GM19238 (cell line): ENCODE results near the gene POMGNT1.
"Not testable (repeated sequence)": the region's sequence is repeated elsewhere in the genome, so short reads cannot be mapped to it uniquely, and the experiment has no call there.

Experiments used
- DNase-seq: peaks from one replicate; pipeline ENCODE4 v3.0.0; 2011; ENCODE audit warnings: low spot score; ENCODE audit not compliant: insufficient read length

Gene POMGNT1

DNA sequence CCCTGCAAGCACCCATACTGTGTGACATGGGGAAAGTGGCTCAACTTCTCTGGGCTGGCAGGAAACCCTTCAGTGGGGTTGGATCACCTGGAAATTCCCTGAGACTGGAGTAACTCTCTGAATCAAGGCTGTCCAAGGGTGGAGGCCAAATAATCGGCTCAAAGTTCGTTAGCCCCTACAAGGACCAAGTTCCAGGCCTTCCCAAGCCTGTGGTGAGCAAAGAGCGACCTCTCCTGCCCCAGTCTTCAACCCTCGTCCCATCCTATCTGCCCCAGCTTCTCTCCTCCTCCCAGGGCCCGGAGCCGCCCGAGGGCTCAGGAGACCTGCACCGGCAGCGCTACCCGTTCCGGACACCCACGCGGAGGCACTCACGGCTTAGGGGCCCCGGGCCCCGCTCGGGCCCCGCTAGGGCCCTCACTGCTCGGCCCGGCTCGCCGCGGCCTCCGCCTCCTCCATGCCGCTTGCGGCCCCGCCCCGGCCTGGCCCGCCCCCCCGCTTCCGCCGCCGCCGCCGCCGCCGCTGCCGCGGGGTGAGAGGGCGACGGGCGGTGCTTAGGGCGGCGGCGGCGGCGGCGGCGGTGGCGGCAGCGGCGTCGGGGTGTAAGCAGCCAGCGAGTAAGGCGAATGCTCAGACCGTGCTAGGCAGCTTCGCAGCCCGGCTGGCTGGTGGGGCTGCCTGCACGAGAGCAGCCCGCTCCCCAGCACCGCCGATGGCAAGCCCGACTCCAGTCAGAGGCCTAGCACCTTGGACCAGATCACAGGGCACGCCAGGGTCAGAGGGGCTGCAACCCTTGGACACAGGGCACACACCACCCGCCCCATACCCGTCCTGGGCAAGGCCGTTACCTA is at the start of gene POMGNT1:
TSS of gene POMGNT1 (minus strand) at position 471 of the 848 bp plus-strand sequence. CDS start 613 bp downstream, outside the sequence.
- peak; percentile 96 for DNase-seq

DNA sequence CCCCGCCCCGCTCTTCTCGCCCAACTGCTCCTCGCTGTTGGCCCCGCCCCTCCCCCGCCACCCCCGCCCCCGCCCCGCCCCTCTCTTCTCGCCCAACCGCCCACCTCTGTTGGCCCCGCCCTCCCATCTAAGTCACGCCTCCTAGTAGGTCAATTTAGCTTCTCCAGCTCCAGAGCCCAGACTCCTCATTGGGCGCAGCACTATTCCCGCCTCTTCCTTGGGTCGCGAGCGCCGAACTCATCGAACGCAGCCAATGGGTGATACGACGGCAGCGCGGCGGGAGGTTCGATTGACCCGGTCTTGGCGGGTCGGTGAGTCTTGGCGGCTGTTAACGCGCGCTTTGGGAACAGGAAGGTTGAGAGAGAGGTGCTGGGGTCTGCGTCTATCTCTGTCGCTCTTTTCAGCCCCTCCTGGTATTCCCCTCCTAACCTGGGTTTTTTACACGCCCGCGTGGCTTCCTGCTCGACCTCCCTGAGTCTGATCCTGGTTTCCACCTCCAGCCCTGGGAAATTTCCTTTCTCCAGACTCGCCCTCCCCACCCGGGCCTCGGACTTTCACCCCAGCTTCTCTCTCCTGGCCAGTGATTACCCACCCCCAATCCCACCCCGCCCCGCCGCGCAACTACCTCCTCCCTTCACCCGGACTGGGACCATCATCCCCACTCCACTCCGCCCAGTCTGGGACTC is 49.3 kb upstream of the POMGNT1 start, which contains the start of gene RAD54L:
TSS of gene RAD54L (plus strand) at position 328 of the 686 bp plus-strand sequence. CDS start 643 bp downstream, outside the sequence.
- peak; percentile 94 for DNase-seq

GRCh38 chr1:46246548-46247435 is 48.6 kb upstream of the POMGNT1 start:
- DNase-seq, result peak; percentile 93

DNA sequence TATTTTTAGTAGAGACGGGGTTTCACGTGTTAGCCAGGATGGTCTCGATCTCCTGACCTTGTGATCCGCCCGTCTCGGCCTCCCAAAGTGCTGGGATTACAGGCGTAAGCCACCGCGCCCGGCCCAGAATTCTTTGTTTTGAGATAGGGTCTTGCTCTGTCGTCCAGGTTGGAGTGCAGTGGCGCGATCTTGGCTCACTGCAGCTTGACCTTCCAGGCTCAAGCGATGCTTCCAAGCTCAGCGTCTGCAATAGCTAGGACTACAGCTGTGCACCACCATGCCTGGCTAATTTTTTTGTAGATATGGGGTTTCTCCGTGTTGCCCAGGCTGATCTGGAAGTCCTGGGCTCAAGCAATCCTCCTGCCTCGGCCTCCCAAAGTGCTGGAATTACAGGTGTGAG is 47.9 kb upstream of the POMGNT1 start:
- DNase-seq, result not testable (repeated sequence)

GRCh38 chr1:46244656-46245371 is 46.6 kb upstream of the POMGNT1 start:
- DNase-seq, result no peak

DNA sequence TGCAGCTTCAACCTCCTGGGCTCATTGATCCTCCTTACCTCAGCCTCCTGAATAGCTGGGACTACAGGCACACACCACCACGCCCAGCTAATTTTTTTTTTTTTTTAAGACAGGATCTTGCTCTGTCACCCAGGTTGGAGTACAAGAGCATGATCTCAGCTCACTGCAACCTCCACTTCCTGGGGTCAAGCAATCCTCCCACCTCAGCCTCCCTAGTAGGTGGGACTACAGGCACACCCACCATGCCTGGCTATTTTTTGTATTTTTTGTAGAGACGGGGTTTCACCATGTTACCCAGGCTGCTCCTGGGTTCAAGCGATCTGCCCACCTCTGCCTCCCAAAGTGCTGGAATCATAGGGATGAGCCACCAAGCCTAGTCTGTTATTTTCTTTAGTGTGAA is 45.6 kb upstream of the POMGNT1 start:
- not testable (repeated sequence) for DNase-seq

- DNase-seq, result no peak
Observed at GRCh38 chr1:46242918-46243317, 44.7 kb upstream of the POMGNT1 start.

DNA sequence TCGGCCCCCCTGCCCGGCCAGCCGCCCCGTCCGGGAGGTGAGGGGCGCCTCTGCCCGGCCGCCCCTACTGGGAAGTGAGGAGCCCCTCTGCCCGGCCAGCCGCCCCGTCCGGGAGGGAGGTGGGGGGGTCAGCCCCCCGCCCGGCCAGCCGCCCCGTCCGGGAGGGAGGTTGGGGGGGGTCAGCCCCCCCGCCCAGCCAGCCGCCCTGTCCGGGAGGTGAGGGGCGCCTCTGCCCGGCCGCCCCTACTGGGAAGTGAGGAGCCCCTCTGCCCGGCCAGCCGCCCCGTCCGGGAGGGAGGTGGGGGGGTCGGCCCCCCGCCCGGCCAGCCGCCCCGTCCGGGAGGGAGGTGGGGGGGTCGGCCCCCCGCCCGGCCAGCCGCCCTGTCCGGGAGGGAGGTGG is 43.5 kb upstream of the POMGNT1 start:
- DNase-seq, result not testable (repeated sequence)

DNA sequence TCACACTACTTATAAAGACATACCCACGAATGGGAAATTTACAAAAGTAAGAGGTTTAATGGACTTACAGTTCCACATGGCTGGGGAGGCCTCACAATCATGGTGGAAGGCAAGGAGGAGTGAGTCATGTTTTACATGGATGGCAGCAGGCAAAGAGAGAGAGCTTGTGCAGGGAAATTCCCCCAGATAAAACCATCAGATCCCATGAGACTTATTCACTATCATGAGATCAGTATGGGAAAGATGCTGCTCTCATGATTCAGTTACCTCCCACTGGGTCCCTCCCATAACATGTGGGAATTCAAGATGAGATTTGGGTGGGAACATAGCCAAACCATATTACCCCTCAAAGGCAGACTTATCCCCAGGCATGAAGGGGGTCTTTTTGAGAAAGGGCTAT is 40.6 kb upstream of the POMGNT1 start:
- not testable (repeated sequence) for DNase-seq

GRCh38 chr1:46236882-46237281 is 38.6 kb upstream of the POMGNT1 start:
- no peak for DNase-seq

- DNase-seq, result not testable (repeated sequence)
Observed at GRCh38 chr1:46231231-46231630, 33.0 kb upstream of the POMGNT1 start.

DNA sequence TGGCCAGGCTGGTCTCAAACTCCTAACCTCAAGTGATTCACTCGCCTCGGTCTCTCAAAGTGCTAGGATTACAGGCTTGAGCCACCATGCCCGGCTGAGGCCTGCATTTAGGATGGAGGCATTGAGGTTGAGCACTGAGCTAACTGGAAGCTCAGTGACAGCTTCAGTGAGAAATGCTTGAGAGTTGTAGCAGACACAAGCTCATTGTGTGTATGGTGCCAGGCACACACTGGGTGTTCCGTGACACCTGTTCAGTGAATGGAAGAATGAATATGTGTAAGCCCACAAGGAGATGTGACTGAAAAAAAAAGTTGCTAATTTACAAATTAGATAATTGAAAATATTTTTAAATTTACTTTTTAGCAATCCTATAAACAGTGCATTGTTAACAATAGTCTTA is 26.7 kb upstream of the POMGNT1 start:
- no peak for DNase-seq

- no peak for DNase-seq
Observed at GRCh38 chr1:46223472-46223943, 25.3 kb upstream of the POMGNT1 start.

DNA sequence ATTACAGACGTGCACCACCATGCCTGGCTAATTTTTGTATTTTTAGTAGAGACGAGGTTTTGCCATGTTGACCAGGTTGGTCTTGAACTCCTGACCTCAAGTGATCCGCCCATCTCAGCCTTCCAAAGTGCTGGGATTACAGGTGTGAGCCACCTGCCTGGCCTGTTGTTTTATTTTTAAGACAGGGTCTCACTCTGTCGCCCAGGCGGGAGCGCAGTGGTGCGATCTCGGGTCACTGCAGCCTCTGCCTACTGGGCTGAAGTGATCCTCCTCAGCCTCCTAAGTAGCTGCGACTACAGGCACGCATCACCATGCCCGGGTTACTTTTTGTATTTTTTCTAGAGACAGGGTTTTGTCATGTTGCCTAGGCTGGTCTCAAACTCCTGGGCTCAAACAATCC is 24.8 kb upstream of the POMGNT1 start:
- not testable (repeated sequence) for DNase-seq

GRCh38 chr1:46221749-46222148 is 23.5 kb upstream of the POMGNT1 start:
- no peak for DNase-seq

- DNase-seq, result no peak
Observed at GRCh38 chr1:46220808-46221207, 22.6 kb upstream of the POMGNT1 start.

DNA sequence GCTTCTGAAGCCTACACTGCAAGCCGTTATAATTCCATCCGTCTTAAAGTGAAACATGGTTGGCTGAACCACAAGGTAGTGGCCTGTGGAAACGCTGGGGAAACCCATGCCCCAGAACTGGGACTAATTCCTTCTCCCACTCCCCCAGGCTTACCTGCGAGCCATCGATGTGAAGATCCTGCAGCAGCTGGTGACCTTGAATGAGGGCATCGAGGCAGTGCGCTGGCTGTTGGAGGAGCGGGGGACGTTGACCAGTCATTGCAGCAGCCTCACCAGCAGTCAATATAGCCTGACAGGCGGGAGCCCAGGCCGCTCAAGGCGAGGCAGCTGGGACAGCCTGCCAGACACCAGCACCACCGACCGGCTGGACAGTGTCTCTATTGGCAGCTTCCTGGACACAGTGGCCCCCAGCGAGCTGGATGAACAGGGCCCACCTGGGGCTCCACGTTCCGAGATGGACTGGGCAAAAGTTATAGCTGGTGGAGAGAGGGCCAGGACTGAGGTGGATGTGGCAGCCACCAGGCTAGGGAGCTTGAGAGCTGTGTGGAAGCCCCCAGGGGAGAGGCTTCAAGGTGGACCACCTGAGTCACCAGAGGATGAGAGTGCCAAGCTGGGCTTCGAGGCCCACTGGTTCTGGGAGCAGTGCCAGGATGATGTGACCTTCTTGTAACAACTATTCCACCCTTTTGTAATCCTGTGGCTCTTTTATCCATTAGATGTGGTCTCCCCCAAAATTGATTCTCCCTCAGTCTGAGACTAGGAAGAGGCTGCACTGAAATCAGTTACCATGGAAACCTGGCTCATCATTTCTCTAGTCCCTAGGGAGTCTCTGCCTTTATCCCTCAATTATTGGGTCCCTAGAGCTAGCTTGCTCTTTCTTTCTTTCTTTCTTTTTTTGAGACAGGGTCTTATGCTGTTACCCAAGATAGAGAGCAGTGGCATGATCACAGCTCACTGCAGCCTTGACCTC is 21.6 kb upstream of the POMGNT1 start:
- DNase-seq, result no peak

DNA sequence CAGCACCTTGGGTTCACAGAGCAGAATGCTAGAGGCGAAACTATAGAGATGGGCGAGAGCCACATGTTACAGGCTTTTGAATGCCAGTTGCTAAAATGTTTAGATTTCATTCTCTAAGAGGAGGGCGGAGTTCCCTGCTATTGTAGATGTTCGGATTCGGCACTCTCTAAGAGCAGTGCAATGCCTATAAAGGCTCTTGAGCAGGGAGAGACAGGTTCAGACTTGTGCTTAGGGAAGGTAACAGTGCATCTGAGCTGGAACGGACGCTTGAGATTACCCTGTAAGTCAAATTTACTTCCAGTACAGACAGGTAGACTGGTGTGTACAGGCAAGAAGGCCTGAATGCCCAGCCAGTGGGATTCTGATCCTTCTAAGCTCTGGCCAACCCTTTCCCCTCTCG is 20.2 kb upstream of the POMGNT1 start:
- DNase-seq, result no peak

DNA sequence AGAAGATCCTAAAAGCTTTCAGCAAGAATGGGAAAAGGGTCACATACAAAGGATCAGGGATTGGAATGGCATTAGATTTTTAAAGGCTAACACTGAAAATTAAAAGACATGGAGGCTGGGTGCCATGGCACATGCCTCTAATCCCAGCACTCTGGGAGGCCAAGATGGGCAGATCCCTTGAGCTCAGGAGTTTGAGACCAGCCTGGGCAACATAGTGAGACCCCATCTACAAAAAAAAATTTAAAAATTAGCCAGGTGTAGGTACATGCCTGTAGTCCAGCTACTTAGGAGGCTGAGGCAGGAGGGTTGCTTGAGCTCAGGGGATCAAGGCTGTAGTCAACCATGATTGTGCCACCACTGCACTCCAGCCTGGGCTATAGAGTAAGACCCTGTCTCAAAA is 17.3 kb upstream of the POMGNT1 start:
- no peak for DNase-seq
